GM13976 (cell line): ENCODE measurements around the gene FUT1.
A peak's percentile ranks its signal among the peaks of the same experiment; 100 is the strongest.
"Not testable (repeated sequence)": the region's sequence is repeated elsewhere in the genome, so short reads cannot be mapped to it uniquely, and the experiment has no call there.

Source experiments
- DNase-seq: peaks from one replicate; pipeline ENCODE4 v3.0.0; 2012; ENCODE audit warnings: low spot score
- CTCF ChIP-seq: IDR thresholded peaks from 2 replicates; pipeline ENCODE4 v1.5.1; 2012; ENCODE audit warnings: borderline replicate concordance, mild to moderate bottlenecking; ENCODE audit not compliant: insufficient read depth; ENCODE audit errors: extremely low read depth, missing control alignments, control extremely low read depth
- in situ Hi-C: fragments of 300-500 bp; cut with MboI; formaldehyde crosslinking; loops from one replicate; pipeline ENCODE4 v1.12.0; 2022; ENCODE audit warnings: low sequenced_read_pairs, mixed read lengths, inconsistent platforms; ENCODE audit not compliant: unreplicated experiment

FUT1 gene

GRCh38 chr19:48795055-48795684 is 42.7 kb upstream of the FUT1 start:
- peak; percentile 95 for DNase-seq
- peak; percentile 80 for TF ChIP-seq CTCF
- in situ Hi-C loops, result no loop called here

GRCh38 chr19:48794291-48794690 is 41.9 kb upstream of the FUT1 start:
- in situ Hi-C loops, result loop anchor here (5.0 kb wide), 2 partner anchors 48 to 178 kb away; no protein-coding TSS in a partner anchor
- peak; percentile 21 for DNase-seq
- no peak for TF ChIP-seq CTCF

- DNase-seq, result no peak
- in situ Hi-C loops, result loop anchor here (5.0 kb wide), 2 partner anchors 49 to 179 kb away; no protein-coding TSS in a partner anchor
- no peak for TF ChIP-seq CTCF
These were observed 40.8 kb upstream of the FUT1 start for GRCh38 chr19:48793271-48793670.

GRCh38 chr19:48787331-48787730 is 34.9 kb upstream of the FUT1 start:
- in situ Hi-C loops, DNase-seq: not testable (repeated sequence)

- in situ Hi-C loops, DNase-seq: not testable (repeated sequence)
These were observed 34.0 kb upstream of the FUT1 start for GRCh38 chr19:48786422-48786821.

GRCh38 chr19:48784527-48784926 is 32.1 kb upstream of the FUT1 start:
- DNase-seq, result no peak
- TF ChIP-seq CTCF, result no peak
- in situ Hi-C loops, result no loop called here

- in situ Hi-C loops, result no loop called here
- DNase-seq, result no peak
- no peak for TF ChIP-seq CTCF
These were observed 28.4 kb upstream of the FUT1 start for GRCh38 chr19:48780631-48781391.
